Measurements from ENCODE around the gene CHCHD5.

CHCHD5 gene

DNA sequence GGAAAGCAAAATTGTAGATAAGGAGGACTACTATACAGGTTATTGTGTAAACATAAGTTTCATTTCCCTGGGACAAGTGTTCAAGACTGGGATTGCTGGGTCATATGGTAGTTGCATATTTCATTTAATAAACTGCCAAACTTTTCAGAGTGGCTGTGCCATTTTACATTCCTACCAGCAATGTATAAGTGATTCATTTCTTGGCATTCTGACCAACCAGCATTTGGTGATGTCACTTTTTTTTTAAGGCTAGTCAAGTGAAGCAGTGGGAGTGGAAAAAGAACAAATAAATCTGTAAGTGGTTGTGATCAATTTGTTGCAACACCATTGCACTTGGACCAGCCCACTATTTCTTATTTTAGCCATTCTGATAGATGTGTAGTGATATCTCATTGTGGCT, 5.2 kb upstream of the CHCHD5 start:
- TF ChIP-seq POLR2AphosphoS5 (IDR thresholded peaks at IDR 0.05; ENCODE audit: low read depth) (no peak), GABPA (IDR thresholded peaks at IDR 0.05; ENCODE audit: low read depth) (no peak), SPI1 (IDR thresholded peaks at IDR 0.05; ENCODE audit: borderline replicate concordance, low read depth) (no peak)
- TF ChIP-seq, protein P1, sequence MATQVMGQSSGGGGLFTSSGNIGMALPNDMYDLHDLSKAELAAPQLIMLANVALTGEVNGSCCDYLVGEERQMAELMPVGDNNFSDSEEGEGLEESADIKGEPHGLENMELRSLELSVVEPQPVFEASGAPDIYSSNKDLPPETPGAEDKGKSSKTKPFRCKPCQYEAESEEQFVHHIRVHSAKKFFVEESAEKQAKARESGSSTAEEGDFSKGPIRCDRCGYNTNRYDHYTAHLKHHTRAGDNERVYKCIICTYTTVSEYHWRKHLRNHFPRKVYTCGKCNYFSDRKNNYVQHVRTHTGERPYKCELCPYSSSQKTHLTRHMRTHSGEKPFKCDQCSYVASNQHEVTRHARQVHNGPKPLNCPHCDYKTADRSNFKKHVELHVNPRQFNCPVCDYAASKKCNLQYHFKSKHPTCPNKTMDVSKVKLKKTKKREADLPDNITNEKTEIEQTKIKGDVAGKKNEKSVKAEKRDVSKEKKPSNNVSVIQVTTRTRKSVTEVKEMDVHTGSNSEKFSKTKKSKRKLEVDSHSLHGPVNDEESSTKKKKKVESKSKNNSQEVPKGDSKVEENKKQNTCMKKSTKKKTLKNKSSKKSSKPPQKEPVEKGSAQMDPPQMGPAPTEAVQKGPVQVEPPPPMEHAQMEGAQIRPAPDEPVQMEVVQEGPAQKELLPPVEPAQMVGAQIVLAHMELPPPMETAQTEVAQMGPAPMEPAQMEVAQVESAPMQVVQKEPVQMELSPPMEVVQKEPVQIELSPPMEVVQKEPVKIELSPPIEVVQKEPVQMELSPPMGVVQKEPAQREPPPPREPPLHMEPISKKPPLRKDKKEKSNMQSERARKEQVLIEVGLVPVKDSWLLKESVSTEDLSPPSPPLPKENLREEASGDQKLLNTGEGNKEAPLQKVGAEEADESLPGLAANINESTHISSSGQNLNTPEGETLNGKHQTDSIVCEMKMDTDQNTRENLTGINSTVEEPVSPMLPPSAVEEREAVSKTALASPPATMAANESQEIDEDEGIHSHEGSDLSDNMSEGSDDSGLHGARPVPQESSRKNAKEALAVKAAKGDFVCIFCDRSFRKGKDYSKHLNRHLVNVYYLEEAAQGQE (IDR thresholded peaks at IDR 0.05; ENCODE audit: insufficient replicate concordance, low read depth): no peak
- TF ChIP-seq, protein P2, sequence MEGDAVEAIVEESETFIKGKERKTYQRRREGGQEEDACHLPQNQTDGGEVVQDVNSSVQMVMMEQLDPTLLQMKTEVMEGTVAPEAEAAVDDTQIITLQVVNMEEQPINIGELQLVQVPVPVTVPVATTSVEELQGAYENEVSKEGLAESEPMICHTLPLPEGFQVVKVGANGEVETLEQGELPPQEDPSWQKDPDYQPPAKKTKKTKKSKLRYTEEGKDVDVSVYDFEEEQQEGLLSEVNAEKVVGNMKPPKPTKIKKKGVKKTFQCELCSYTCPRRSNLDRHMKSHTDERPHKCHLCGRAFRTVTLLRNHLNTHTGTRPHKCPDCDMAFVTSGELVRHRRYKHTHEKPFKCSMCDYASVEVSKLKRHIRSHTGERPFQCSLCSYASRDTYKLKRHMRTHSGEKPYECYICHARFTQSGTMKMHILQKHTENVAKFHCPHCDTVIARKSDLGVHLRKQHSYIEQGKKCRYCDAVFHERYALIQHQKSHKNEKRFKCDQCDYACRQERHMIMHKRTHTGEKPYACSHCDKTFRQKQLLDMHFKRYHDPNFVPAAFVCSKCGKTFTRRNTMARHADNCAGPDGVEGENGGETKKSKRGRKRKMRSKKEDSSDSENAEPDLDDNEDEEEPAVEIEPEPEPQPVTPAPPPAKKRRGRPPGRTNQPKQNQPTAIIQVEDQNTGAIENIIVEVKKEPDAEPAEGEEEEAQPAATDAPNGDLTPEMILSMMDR (IDR thresholded peaks at IDR 0.05; ENCODE audit: insufficient read depth, low read length): no peak
- Histone ChIP-seq H3K27ac (replicated peaks) (no peak overlapping the region), H3K4me3 (replicated peaks; ENCODE audit: insufficient read depth, low read length) (no peak overlapping the region), H3K27me3 (ENCODE audit: insufficient read depth, poor library complexity, severe bottlenecking) (no peaks in the 10 kb centered on the region)
- DNase-seq (ENCODE audit: low read depth in 1 of 2, low spot score in 1 of 2): peak in 1 of 2 experiments; percentile 33

DNA sequence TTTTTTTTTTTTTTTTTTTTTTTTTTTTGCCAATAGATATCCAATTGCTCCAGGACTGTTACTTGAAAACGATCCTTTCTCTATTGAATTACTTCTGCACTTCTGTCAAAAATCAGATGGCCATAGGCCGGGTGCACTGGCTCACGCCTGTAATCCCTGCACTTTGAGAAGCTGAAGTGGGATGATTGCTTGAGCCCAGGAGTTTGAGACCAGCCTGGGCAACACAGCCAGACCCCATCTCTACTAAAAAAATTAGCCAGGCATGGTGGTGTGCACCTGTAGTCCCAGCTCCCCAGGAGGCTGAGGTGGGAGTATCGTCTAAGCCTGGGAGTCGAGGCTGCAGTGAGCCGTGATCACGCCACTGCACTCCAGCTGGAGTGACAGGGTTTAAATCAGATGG, 4.3 kb upstream of the CHCHD5 start:
- Histone ChIP-seq H3K27me3 (ENCODE audit: insufficient read depth, poor library complexity, severe bottlenecking) (no peaks in the 10 kb centered on the region), H3K27ac (replicated peaks) (no peak overlapping the region), H3K4me3 (replicated peaks; ENCODE audit: insufficient read depth, low read length) (no peak overlapping the region)
- TF ChIP-seq, protein P2 (IDR thresholded peaks at IDR 0.05; ENCODE audit: insufficient read depth, low read length): no peak
- TF ChIP-seq GABPA (IDR thresholded peaks at IDR 0.05; ENCODE audit: low read depth): no peak
- TF ChIP-seq, protein P1 (IDR thresholded peaks at IDR 0.05; ENCODE audit: insufficient replicate concordance, low read depth): no peak
- no peak for TF ChIP-seq SPI1 (IDR thresholded peaks at IDR 0.05; ENCODE audit: borderline replicate concordance, low read depth)
- TF ChIP-seq POLR2AphosphoS5 (IDR thresholded peaks at IDR 0.05; ENCODE audit: low read depth): no peak
- DNase-seq (ENCODE audit: low read depth in 1 of 2, low spot score in 1 of 2): no peak

DNA sequence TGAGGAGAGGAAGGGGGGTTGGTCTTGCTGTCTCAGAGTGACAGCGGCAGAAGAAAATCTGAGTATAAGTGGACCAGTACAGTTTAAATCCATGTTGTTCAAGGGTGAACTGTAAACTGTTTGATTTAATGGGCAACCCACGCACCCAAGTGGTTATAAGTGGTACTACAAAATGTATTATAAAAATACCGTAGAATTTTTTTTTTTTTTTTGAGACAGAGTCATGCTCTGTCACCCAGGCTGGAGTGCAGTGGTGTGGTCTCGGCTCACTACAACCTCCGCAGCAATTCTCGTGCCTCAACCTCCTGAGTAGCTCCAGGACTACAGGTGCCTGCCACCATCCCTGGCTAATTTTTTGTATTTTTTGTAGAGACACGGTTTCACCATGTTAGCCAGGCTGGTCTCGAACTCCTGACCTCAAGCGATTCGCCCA, 2.1 kb upstream of the CHCHD5 start:
- TF ChIP-seq, protein P2 (IDR thresholded peaks at IDR 0.05; ENCODE audit: insufficient read depth, low read length): peak; percentile 24
- no peak for TF ChIP-seq SPI1 (IDR thresholded peaks at IDR 0.05; ENCODE audit: borderline replicate concordance, low read depth)
- H3K27me3 ChIP-seq (ENCODE audit: insufficient read depth, poor library complexity, severe bottlenecking): no peaks in the 10 kb centered on the region
- peak; percentile 32 to 52 for DNase-seq (ENCODE audit: low read depth in 1 of 2, low spot score in 1 of 2)
- H3K27ac ChIP-seq (replicated peaks): no peak overlapping the region
- H3K4me3 ChIP-seq (replicated peaks; ENCODE audit: insufficient read depth, low read length): no peak overlapping the region

DNA sequence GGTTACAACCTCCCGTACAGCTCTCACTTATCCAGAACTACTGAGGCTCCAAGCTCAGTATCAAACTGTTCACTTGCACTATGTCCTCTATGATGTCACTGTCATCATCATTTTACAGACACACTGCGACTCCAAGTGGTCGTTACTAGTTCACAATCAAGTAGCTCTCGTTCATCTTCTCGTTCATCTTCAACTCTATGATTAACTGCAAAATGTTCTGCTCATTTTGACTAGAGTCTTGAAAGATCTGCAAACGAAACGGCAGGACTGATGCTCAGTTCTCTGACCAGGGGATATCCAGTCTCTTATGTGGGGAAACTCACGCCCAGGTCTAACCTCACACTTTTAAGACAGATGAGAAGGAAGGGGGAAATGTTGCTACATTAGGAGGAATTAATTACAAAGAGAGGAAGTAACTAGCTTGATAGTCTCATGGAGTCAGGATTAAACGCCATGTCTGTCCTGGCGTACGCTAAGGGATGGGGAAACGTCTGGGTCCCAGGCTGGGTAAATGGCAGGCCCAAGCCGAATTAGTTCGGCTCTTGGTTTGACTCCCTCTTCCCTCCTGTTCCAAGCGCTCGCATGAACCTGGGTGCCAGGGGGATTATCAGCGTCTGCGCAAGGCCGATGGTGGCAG, 794 bp upstream of the CHCHD5 start:
- H3K4me3 ChIP-seq (replicated peaks; ENCODE audit: insufficient read depth, low read length): peak overlapping the region; percentile 69
- TF ChIP-seq, protein P2 (IDR thresholded peaks at IDR 0.05; ENCODE audit: insufficient read depth, low read length): peak; percentile 22
- TF ChIP-seq SPI1 (IDR thresholded peaks at IDR 0.05; ENCODE audit: borderline replicate concordance, low read depth) (peak; percentile 21; the same call in 1 of the 2 replicates), POLR2AphosphoS5 (IDR thresholded peaks at IDR 0.05; ENCODE audit: low read depth) (no peak)
- H3K27me3 ChIP-seq (ENCODE audit: insufficient read depth, poor library complexity, severe bottlenecking): no peaks in the 10 kb centered on the region
- peak; percentile 34 to 63 for DNase-seq (ENCODE audit: low read depth in 1 of 2, low spot score in 1 of 2)
- peak overlapping the region; percentile 94 for H3K27ac ChIP-seq (replicated peaks)
